ENCODE results near the gene POLR2E. TPM values are rescaled to one million over a fixed set of nuclear protein-coding genes. Genes with fewer than 3 reads are reported as not detected.

The POLR2E gene
- total and polyA plus RNA-seq, 10 of the 15 experiments (the other 5 are each of a cell fraction or from before 2014, with no cell fraction given): 4.0 to 487 (median 200) TPM

GRCh38 chr19:1133471-1133929, 38.3 kb upstream of the POLR2E start:
- no TSS peak for BruUV-seq (replicated peaks)
- TF ChIP-seq PBX3 (IDR thresholded peaks at IDR 0.05; ENCODE audit: insufficient replicate concordance, low read depth, low read length): peak; percentile 84
- no peak for TF ChIP-seq ZNF24 (IDR thresholded peaks at IDR 0.05)
- TF ChIP-seq CHD2 (IDR thresholded peaks at IDR 0.05; ENCODE audit: borderline replicate concordance, low read depth, low read length): peak; percentile 93; the same call in 1 of the 2 replicates
- 0 out of 2 replicates have a peak, but pooled peaks have one; percentile 0 for TF ChIP-seq NKRF (conservative IDR thresholded peaks at IDR 0.05)
- no peak for TF ChIP-seq NFXL1 (IDR thresholded peaks at IDR 0.05; ENCODE audit: borderline replicate concordance)
- 0 out of 2 replicates have a peak, but pooled peaks have one; percentile 94 for TF ChIP-seq EZH2 (IDR thresholded peaks at IDR 0.05; ENCODE audit: borderline replicate concordance, control insufficient read depth, low read depth, low read length)
- TF ChIP-seq MXI1 (IDR thresholded peaks at IDR 0.05; ENCODE audit: low read depth, low read length): peak; percentile 44
- TF ChIP-seq RB1 (IDR thresholded peaks at IDR 0.05; ENCODE audit: borderline replicate concordance): peak; percentile 72; the same call in 1 of the 2 replicates
- no peak for TF ChIP-seq NFIC (IDR thresholded peaks at IDR 0.05; ENCODE audit: low read depth, low read length)
- peak; percentile 51; the same call in 1 of the 2 replicates for TF ChIP-seq MLLT1 (IDR thresholded peaks at IDR 0.05)
- 0 out of 2 replicates have a peak, but pooled peaks have one; percentile 36 for TF ChIP-seq CREB1 (IDR thresholded peaks at IDR 0.05; ENCODE audit: low read depth)
- peak in 1 of 2 experiments; percentile 59; a peak in 1 of 4 replicates for TF ChIP-seq BHLHE40 (IDR thresholded peaks at IDR 0.05; ENCODE audit: borderline replicate concordance in 1 of 2, low read depth in 2 of 2, low read length in 1 of 2)
- TF ChIP-seq SMAD5 (IDR thresholded peaks at IDR 0.05; ENCODE audit: low read depth): 0 out of 2 replicates have a peak, but pooled peaks have one; percentile 50
- peak; percentile 76 for TF ChIP-seq IKZF1 (conservative IDR thresholded peaks at IDR 0.05)
- TF ChIP-seq CREM (IDR thresholded peaks at IDR 0.05; ENCODE audit: low read depth): no peak
- TF ChIP-seq POLR2A (IDR thresholded peaks at IDR 0.05; ENCODE audit: low read depth, low read length): peak; percentile 80
- peak; percentile 86 for TF ChIP-seq NFYA (IDR thresholded peaks at IDR 0.05; ENCODE audit: borderline replicate concordance, low read depth, low read length)
- TF ChIP-seq LARP7 (IDR thresholded peaks at IDR 0.05): 0 out of 2 replicates have a peak, but pooled peaks have one; percentile 0

More at GRCh38 chr19:1133471-1133929, 38.3 kb upstream of the POLR2E start:
- FAIRE-seq: peak; percentile 99
- WGBS (ENCODE audit: insufficient coverage, insufficient replicate concordance, low lambda C conversion rate, missing lambda C conversion rate): 2% methylated on average over 25 of the region's 25 CpGs
- H3K4me2 ChIP-seq (ENCODE audit: control insufficient read depth, insufficient read depth): peak overlapping the region; percentile 99
- ChIA-PET POLR2A (interaction anchor here (0.5 to 1.3 kb wide), 8 partner anchors 8 to 276 kb away, joined by 3 to 10 read pairs (median 4); partner anchors contain the start of genes ARHGAP45 and GPX4), SMC1A (ENCODE audit: uncharacterized antibody, unreplicated experiment) (interaction anchor here (0.7 to 2.5 kb wide), 6 partner anchors 20 to 114 kb away, joined by 3 to 9 read pairs (median 6); partner anchors contain the start of gene SBNO2), RAD21 (ENCODE audit: unreplicated experiment) (interaction anchor here (0.8 to 1.5 kb wide), 8 partner anchors 20 to 209 kb away, joined by 3 to 11 read pairs (median 3); partner anchors contain the start of gene GPX4), CTCF (interaction anchor here (0.7 to 1.4 kb wide), 7 partner anchors 8 to 111 kb away, joined by 3 to 10 read pairs (median 3); no protein-coding TSS in a partner anchor)
- H3K9ac ChIP-seq (ENCODE audit: control insufficient read depth, insufficient read depth, low read length): peak overlapping the region; percentile 86; the same call in 1 of the 2 replicates
- peak; percentile 87 for ATAC-seq
- no peaks in the 10 kb centered on the region for H3K9me3 ChIP-seq (replicated peaks; ENCODE audit: control insufficient read depth, insufficient read depth, low read length)
- H3K4me1 ChIP-seq (ENCODE audit: control insufficient read depth, insufficient read depth, low read length): peaks cover 34% of the 10 kb centered on the region
- no peaks in the 10 kb centered on the region; the same call in 1 of the 2 replicates for H4K20me1 ChIP-seq (ENCODE audit: control insufficient read depth, insufficient read depth)
- peak overlapping the region; percentile 91 for H3K4me3 ChIP-seq
- in situ Hi-C loops (cut with MboI): no loop called here
- intact Hi-C loops (cut with micrococcal nuclease; ENCODE audit: unreplicated experiment): loop anchor here (5.0 kb wide), 1 partner anchor 39 kb away; the partner anchor contains the start of gene SBNO2
- peak overlapping the region; percentile 86 for H3K27ac ChIP-seq (ENCODE audit: control insufficient read depth, insufficient read depth)
- DNase-seq (ENCODE audit: low read depth, low spot score): peak; percentile 79
- H3K79me2 ChIP-seq (ENCODE audit: control insufficient read depth, insufficient read depth, low read length): peaks cover 38% of the 10 kb centered on the region
- peak overlapping the region; percentile 72 for H2AFZ ChIP-seq (ENCODE audit: control insufficient read depth, low read depth, low read length)
- peaks cover 0 to 7% of the 10 kb centered on the region in 2 experiments; a peak in 3 of 4 replicates for H3K36me3 ChIP-seq (ENCODE audit: control insufficient read depth in 2 of 2, insufficient read depth in 2 of 2, low read length in 1 of 2)
- no peaks in the 10 kb centered on the region for H3K27me3 ChIP-seq (replicated peaks in 1 of 2; ENCODE audit: control insufficient read depth in 2 of 2, insufficient read depth in 2 of 2, low read length in 1 of 2)

All from GM12878 (cell line).